Tibial artery (tissue), 4 donors: ENCODE results near the gene S1PR4.
A peak's percentile ranks its signal among the peaks of the same experiment; 100 is the strongest.
"Not testable (repeated sequence)": the region's sequence is repeated elsewhere in the genome, so short reads cannot be mapped to it uniquely, and the experiment has no call there.

Source experiments
- DNase-seq, 2 donors: peaks; one replicate each; pipeline ENCODE4 v3.0.0-alpha.2; 2019
- H3K27ac ChIP-seq, 2 donors: fragments of 200-600 bp; sonication (generic) in 1 of 2; 1 replicate in 1 of 2; 2 replicates in 1 of 2; pipeline ENCODE4 v1.5.1; 2018 to 2019; ENCODE audit warnings: mild to moderate bottlenecking in 1 of 2
- H3K27me3 ChIP-seq, 2 donors: fragments of 200-600 bp; sonication (generic) in 1 of 2; one replicate each; pipeline versions ENCODE4 v1.5.1 to v1.6.0; 2016 to 2019
- H3K36me3 ChIP-seq, 3 donors: fragments of 200-600 bp; sonication (generic) in 2 of 3; one replicate each; pipeline ENCODE4 v1.5.1; 2016 to 2019; ENCODE audit warnings: mild to moderate bottlenecking in 2 of 3
- H3K4me1 ChIP-seq, 4 donors: fragments of 200-600 bp; sonication (generic) in 2 of 4; 1 replicate in 3 of 4; 2 replicates in 1 of 4; pipeline ENCODE4 v1.5.1; 2016 to 2019
- H3K4me3 ChIP-seq, 2 donors: fragments of 200-600 bp; sonication (generic) in 1 of 2; 1 replicate in 1 of 2; 2 replicates in 1 of 2; pipeline ENCODE4 v1.5.1; 2018 to 2019; ENCODE audit warnings: mild to moderate bottlenecking in 2 of 2
- H3K9me3 ChIP-seq, 3 donors: fragments of 200-600 bp; sonication (generic) in 1 of 3; one replicate each; pipeline ENCODE4 v1.5.1; 2016 to 2019
- CTCF ChIP-seq, 2 experiments: fragments of 200-600 bp in 1 of 2; fragments of 450-650 bp in 1 of 2; IDR thresholded peaks; one replicate each; pipeline ENCODE4 v1.5.1; 2017 to 2019; ENCODE audit warnings: antibody characterized with exemption in 2 of 2, mild to moderate bottlenecking in 1 of 2, moderate library complexity in 1 of 2
- intact Hi-C: fragments of 100-400 bp; cut with DNase I; formaldehyde crosslinking; loops from one replicate; pipeline ENCODE4 v1.15.0; 2023; ENCODE audit warnings: low total_unique reads

The S1PR4 gene

GRCh38 chr19:3153286-3154230, 25.0 kb upstream of the S1PR4 start:
- no peak overlapping the region for H3K27ac ChIP-seq
- intact Hi-C loops = no loop called here
- peaks cover 0 to 4% (median 0%) of the 10 kb centered on the region in 3 donors for H3K36me3 ChIP-seq
- no peak for TF ChIP-seq CTCF (IDR thresholded peaks at IDR 0.05)
- no peak for DNase-seq
- no peaks in the 10 kb centered on the region for H3K9me3 ChIP-seq
- H3K4me3 ChIP-seq = no peak overlapping the region
- H3K4me1 ChIP-seq = peaks cover 0 to 8% (median 3%) of the 10 kb centered on the region in 4 donors
- peaks cover 0 to 33% of the 10 kb centered on the region in 2 donors for H3K27me3 ChIP-seq

- intact Hi-C loops, H3K36me3 ChIP-seq, H3K4me3 ChIP-seq, H3K4me1 ChIP-seq, H3K9me3 ChIP-seq, H3K27ac ChIP-seq, DNase-seq: not testable (repeated sequence)
- H3K27me3 ChIP-seq = peaks cover 0 to 25% of the 10 kb centered on the region in 2 donors
Measured at GRCh38 chr19:3154447-3154846, 24.1 kb upstream of the S1PR4 start.

GRCh38 chr19:3154957-3155736, 23.4 kb upstream of the S1PR4 start:
- Histone ChIP-seq H3K4me3 (no peak overlapping the region), H3K9me3 (peaks cover 0 to 4% (median 0%) of the 10 kb centered on the region in 3 donors), H3K36me3 (peaks cover 0 to under 1% (median 0%) of the 10 kb centered on the region in 3 donors), H3K27me3 (peaks cover 0 to 18% of the 10 kb centered on the region in 2 donors), H3K27ac (no peak overlapping the region), H3K4me1 (peaks cover 0 to 8% (median 3%) of the 10 kb centered on the region in 4 donors)
- TF ChIP-seq CTCF (IDR thresholded peaks at IDR 0.05) = no peak
- intact Hi-C loops = no loop called here
- DNase-seq = peak; percentile 81 to 87

- Histone ChIP-seq H3K4me1 (peaks cover 0 to 8% (median 3%) of the 10 kb centered on the region in 4 donors), H3K4me3 (no peak overlapping the region), H3K27ac (no peak overlapping the region), H3K9me3 (peaks cover 0 to 6% (median 0%) of the 10 kb centered on the region in 3 donors), H3K27me3 (no peaks in the 10 kb centered on the region), H3K36me3 (no peaks in the 10 kb centered on the region)
- TF ChIP-seq CTCF (IDR thresholded peaks at IDR 0.05) = no peak
- intact Hi-C loops = no loop called here
- DNase-seq = peak in 1 of 2 donors; percentile 49
Measured at GRCh38 chr19:3157096-3157845, 21.3 kb upstream of the S1PR4 start.

GRCh38 chr19:3159565-3159964, 19.0 kb upstream of the S1PR4 start:
- no peak overlapping the region for H3K27ac ChIP-seq
- no peak for TF ChIP-seq CTCF (IDR thresholded peaks at IDR 0.05)

More at GRCh38 chr19:3159565-3159964, 19.0 kb upstream of the S1PR4 start:
- H3K27me3 ChIP-seq = peaks cover 0 to 8% of the 10 kb centered on the region in 2 donors
- intact Hi-C loops = no loop called here
- no peak overlapping the region for H3K4me3 ChIP-seq
- H3K36me3 ChIP-seq = no peaks in the 10 kb centered on the region
- peaks cover 0 to 6% (median 0%) of the 10 kb centered on the region in 3 donors for H3K9me3 ChIP-seq
- DNase-seq = no peak
- H3K4me1 ChIP-seq = peaks cover 0 to 8% (median 3%) of the 10 kb centered on the region in 4 donors
